A549 treated with ZK216348 at 1 μM for 4 hours (cell line): ENCODE results near the gene CAP2. TPM values are rescaled to one million over a fixed set of nuclear protein-coding genes. Genes with fewer than 3 reads are reported as not detected.

Experiments used
- total RNA-seq: library from RNA; stranded (reverse); fragments of 200-300 nt; extraction: Qiagen RNA extraction; gene quantifications from 5 replicates; pipeline ENCODE4 v1.2.3, GENCODE V29; 2022; ENCODE audit warnings: low read depth

The CAP2 gene
- total RNA-seq = 11.3 to 14.7 TPM (median 12.5 TPM) in 5 replicates

GRCh38 chr6:17392978-17393891 lies at the start of gene CAP2:
TSS of gene CAP2 (plus strand) at chr6:17393595. CDS start at chr6:17421556, 27,961 bp downstream.

GRCh38 chr6:17599877-17600526 lies 206.6 kb downstream of the CAP2 start, which contains the start of gene FAM8A1:
TSS of gene FAM8A1 (plus strand) at chr6:17600302. CDS start at chr6:17600410, 108 bp downstream.

Other genes starting within 250 kb of the CAP2 start
- 6.2 to 10.3 TPM (median 8.6 TPM) in 5 replicates for gene RBM24, start 112.2 kb upstream of the CAP2 start, total RNA-seq
- 2.2 to 5.4 TPM (median 4.6 TPM) in 5 replicates for gene FAM8A1, start 206.7 kb downstream of the CAP2 start, total RNA-seq